Endothelial cell of umbilical vein (primary cell): ENCODE data around the gene RAMACL. TPM values are rescaled to one million over a fixed set of nuclear protein-coding genes. Genes with fewer than 3 reads are reported as not detected.
"Not testable (repeated sequence)": the region's sequence is repeated elsewhere in the genome, so short reads cannot be mapped to it uniquely, and the experiment has no call there.

Source experiments
- BruUV-seq: library from RNA; stranded (reverse); fragments of 400-500 nt; replicated peaks from 2 replicates; lab custom pipeline; 2021; lab: Mats Ljungman, UMichigan
- CTCF ChIA-PET: fragments of 300-600, 350-600 bp; sonication (Branson Sonifier 250); formaldehyde crosslinking; loops from one replicate; lab custom pipeline; 2021; ENCODE audit warnings: antibody characterized with exemption, inconsistent platforms; lab: Charles Lee
- POLR2A ChIA-PET: fragments of 300-600, 350-600 bp; sonication (Branson Sonifier 250); formaldehyde crosslinking; loops from one replicate; lab custom pipeline; 2021; ENCODE audit warnings: antibody characterized with exemption, inconsistent platforms; lab: Charles Lee
- DNase-seq: peaks from one replicate; pipeline ENCODE4 v3.0.0-alpha.2; 2011; ENCODE audit warnings: low read depth, low spot score
- FAIRE-seq: peaks from 2 replicates; lab custom pipeline; 2011; peaks lifted over from hg19 to GRCh38; lab: Jason Lieb, UNC
- H2AFZ ChIP-seq: 2 replicates; pipeline ENCODE4 v1.6.0; 2012; ENCODE audit warnings: low read depth, low read length, control low read depth, inconsistent platforms
- H3K27ac ChIP-seq: 2 replicates; pipeline ENCODE4 v1.5.1; 2011; ENCODE audit warnings: low read depth, mild to moderate bottlenecking, control low read depth, low read length, moderate library complexity; ENCODE audit not compliant: insufficient read depth
- H3K27me3 ChIP-seq, 2 experiments: 2 replicates each; pipeline versions ENCODE4 v1.6.0 to v1.6.1; 2011; ENCODE audit warnings: low read length in 2 of 2, mixed read lengths in 1 of 2; ENCODE audit not compliant: control insufficient read depth in 2 of 2, insufficient read depth in 2 of 2
- H3K36me3 ChIP-seq, 2 experiments: 2 replicates in 1 of 2; 3 replicates in 1 of 2; pipeline ENCODE4 v1.5.1; 2011; ENCODE audit warnings: low read length in 2 of 2, mild to moderate bottlenecking in 1 of 2, moderate library complexity in 1 of 2; ENCODE audit not compliant: control insufficient read depth in 2 of 2, insufficient read depth in 2 of 2; ENCODE audit errors: extremely low read depth in 1 of 2
- H3K4me1 ChIP-seq: 3 replicates; pipeline ENCODE4 v1.5.1; 2011; ENCODE audit warnings: mild to moderate bottlenecking, low read length; ENCODE audit not compliant: control insufficient read depth, insufficient read depth; ENCODE audit errors: extremely low read depth
- H3K4me2 ChIP-seq: 2 replicates; pipeline ENCODE4 v1.6.1; 2011; ENCODE audit warnings: low read length, control low read depth, mixed read lengths; ENCODE audit not compliant: insufficient read depth
- H3K4me3 ChIP-seq, 3 experiments: fragments of 200-600 bp in 1 of 3; sonication (generic), shearing (Covaris generic) in 1 of 3; replicated peaks in 1 of 3; 2 replicates each; pipeline ENCODE4 v1.5.1; 2011 to 2016; ENCODE audit warnings: control low read depth in 3 of 3, low read length in 3 of 3, mild to moderate bottlenecking in 2 of 3, inconsistent platforms in 1 of 3, low read depth in 1 of 3, moderate library complexity in 1 of 3; ENCODE audit not compliant: insufficient read depth in 1 of 3
- H3K79me2 ChIP-seq: 2 replicates; pipeline ENCODE4 v1.6.0; 2012; ENCODE audit warnings: low read length, inconsistent platforms; ENCODE audit not compliant: control insufficient read depth, insufficient read depth
- H3K9ac ChIP-seq: replicated peaks from 2 replicates; pipeline ENCODE3; 2011; ENCODE audit warnings: low read length, control low read depth; ENCODE audit not compliant: insufficient read depth; ENCODE audit errors: extremely low read depth
- H3K9me1 ChIP-seq: replicated peaks from 3 replicates; pipeline ENCODE4 v1.6.0; 2011; ENCODE audit warnings: mild to moderate bottlenecking, low read length; ENCODE audit not compliant: control insufficient read depth, insufficient read depth; ENCODE audit errors: extremely low read depth
- H3K9me3 ChIP-seq: replicated peaks from 2 replicates; pipeline ENCODE4 v1.5.1; 2012; ENCODE audit warnings: low read length, inconsistent platforms; ENCODE audit not compliant: control insufficient read depth, insufficient read depth
- H4K20me1 ChIP-seq: replicated peaks from 2 replicates; pipeline ENCODE3; 2011; ENCODE audit warnings: mild to moderate bottlenecking, low read length; ENCODE audit not compliant: control insufficient read depth, insufficient read depth; ENCODE audit errors: extremely low read depth
- CTCF ChIP-seq, 2 donors: IDR thresholded peaks; 1 replicate in 1 of 2; 2 replicates in 1 of 2; pipeline ENCODE4 v1.5.1; 2011; ENCODE audit warnings: low read length in 2 of 2, mild to moderate bottlenecking in 2 of 2, moderate library complexity in 2 of 2, control low read depth in 1 of 2, inconsistent platforms in 1 of 2, low read depth in 1 of 2; ENCODE audit not compliant: insufficient read depth in 1 of 2; ENCODE audit errors: extremely low read depth in 1 of 2
- EZH2 ChIP-seq: IDR thresholded peaks from 2 replicates; pipeline ENCODE4 v1.6.1; 2012; ENCODE audit warnings: borderline replicate concordance, low read depth, mild to moderate bottlenecking, moderate library complexity, low read length, inconsistent platforms; ENCODE audit not compliant: severe bottlenecking
- FOS ChIP-seq: IDR thresholded peaks from 2 replicates; pipeline ENCODE4 v1.6.1; 2011; ENCODE audit warnings: mild to moderate bottlenecking, low read length, moderate library complexity, borderline replicate concordance; ENCODE audit not compliant: insufficient read depth
- GATA2 ChIP-seq: IDR thresholded peaks from 2 replicates; pipeline ENCODE4 v1.7.0; 2011; ENCODE audit warnings: low read depth, mild to moderate bottlenecking, moderate library complexity, mixed read lengths, low read length; ENCODE audit not compliant: insufficient read length, insufficient read depth
- JUN ChIP-seq: IDR thresholded peaks from 2 replicates; pipeline ENCODE4 v1.6.1; 2011; ENCODE audit warnings: borderline replicate concordance, low read depth; ENCODE audit not compliant: insufficient read length, insufficient read depth
- MAX ChIP-seq: IDR thresholded peaks from 2 replicates; pipeline ENCODE4 v1.6.1; 2011; ENCODE audit not compliant: insufficient read depth, insufficient read length
- MYC ChIP-seq: IDR thresholded peaks from one replicate; pipeline ENCODE4 v1.6.1; 2011; ENCODE audit warnings: mild to moderate bottlenecking, low read depth, low read length
- POLR2A ChIP-seq: IDR thresholded peaks from 2 replicates; pipeline ENCODE4 v1.6.1; 2012; ENCODE audit warnings: low read depth, mild to moderate bottlenecking, control low read depth, low read length
- POLR2AphosphoS5 ChIP-seq: IDR thresholded peaks from 2 replicates; pipeline ENCODE4 v1.6.1; 2012; ENCODE audit warnings: low read depth, mild to moderate bottlenecking, control low read depth, low read length, moderate library complexity; ENCODE audit not compliant: insufficient read depth
- dilution Hi-C: fragments of 300-500 bp; cut with MboI; formaldehyde crosslinking; loops from one replicate; pipeline ENCODE4 v1.15.0; 2019; ENCODE audit warnings: low sequenced_read_pairs; ENCODE audit not compliant: extremely low pct_ligation_motif_present
- intact Hi-C: fragments of 100-400 bp; cut with micrococcal nuclease; formaldehyde crosslinking; loops from one replicate; pipeline ENCODE4 v1.10.0; 2022
- polyA plus RNA-seq, 4 experiments: library from polyadenylated mRNA; depleted of rRNA in 3 of 4; stranded (reverse) in 3 of 4; unstranded in 1 of 4; fragments of >200 nt; gene quantifications; 2 replicates each; pipeline versions ENCODE4 v1.2.1 to v1.2.3, GENCODE V29; 2011 to 2012; ENCODE audit warnings: missing spikeins in 1 of 4
- total RNA-seq: library from RNA; stranded (reverse); gene quantifications from 2 replicates; pipeline ENCODE4 v1.2.3, GENCODE V29; 2021

RAMACL gene
- total and polyA plus RNA-seq, 2 donors (not counting 3 experiments of a cell fraction or from before 2014, with no cell fraction given) = 0.17 to 5.3 TPM

DNA sequence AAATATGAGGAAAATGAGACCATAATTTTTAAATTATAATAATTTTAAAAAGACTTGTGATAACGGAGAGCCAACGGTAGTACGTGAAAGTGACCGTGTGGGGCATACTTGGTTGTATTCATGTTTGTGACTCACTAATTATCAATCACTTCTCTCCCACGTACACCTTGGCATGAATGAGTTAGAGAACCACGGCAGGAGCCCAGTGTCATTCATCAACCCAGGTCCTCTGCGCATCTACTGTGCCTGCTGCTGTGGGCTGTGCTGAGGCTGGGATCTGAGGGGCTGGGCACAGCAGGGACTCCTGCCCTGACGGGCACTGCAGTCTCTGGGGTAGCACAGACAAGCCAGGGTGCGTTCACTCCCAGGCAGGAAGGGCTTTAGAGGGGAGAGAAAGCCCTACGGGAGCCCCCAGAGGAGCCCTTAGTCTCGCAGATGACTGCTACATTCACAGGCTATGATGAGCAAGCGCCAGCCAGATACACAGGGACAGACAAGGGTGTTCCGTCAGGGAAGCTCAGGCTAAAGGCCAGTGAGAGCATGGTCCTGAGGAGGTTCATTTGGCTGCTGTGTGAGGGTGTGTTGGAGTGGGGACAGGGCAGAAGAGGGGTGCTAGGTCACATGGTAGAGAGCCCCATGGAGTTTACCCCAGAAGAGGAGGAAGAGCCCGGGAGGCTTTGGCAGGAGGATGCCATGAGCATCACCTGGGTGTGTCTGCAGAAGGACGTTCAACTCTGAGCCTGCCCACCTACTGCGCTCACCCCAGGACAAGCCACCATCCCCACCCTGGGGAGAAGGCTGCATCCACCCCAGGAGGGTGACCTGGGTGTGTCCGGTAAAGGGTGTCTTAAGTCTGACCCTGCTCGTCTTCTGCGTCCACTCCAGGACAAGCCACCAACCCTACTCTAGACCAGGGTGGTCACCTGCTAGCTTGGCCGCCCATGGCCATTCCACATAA is 48.8 kb upstream of the RAMACL start:
- no peak overlapping the region for H3K4me3 ChIP-seq
- ChIA-PET CTCF (no interaction called here), POLR2A (no interaction called here)
- H3K4me1 ChIP-seq = peaks cover 18% of the 10 kb centered on the region
- no peak overlapping the region for H3K27ac ChIP-seq
- no peaks in the 10 kb centered on the region for H3K27me3 ChIP-seq
- dilution Hi-C loops (no loop called here), intact Hi-C loops (no loop called here)
- H3K36me3 ChIP-seq = no peaks in the 10 kb centered on the region
- DNase-seq (no peak), FAIRE-seq (no peak)
- no peaks in the 10 kb centered on the region for H4K20me1 ChIP-seq
- no peak overlapping the region for H3K9ac ChIP-seq
- no peak overlapping the region for H2AFZ ChIP-seq
- no peak overlapping the region for H3K4me2 ChIP-seq
- no TSS peak for BruUV-seq
- TF ChIP-seq POLR2AphosphoS5 (no peak), MYC (no peak), POLR2A (no peak), EZH2 (no peak), GATA2 (no peak), MAX (no peak), FOS (no peak), CTCF (IDR thresholded peaks at IDR 0.05; ENCODE audit: extremely low read depth in 1 of 2, insufficient read depth in 1 of 2, low read depth in 1 of 2, low read length in 2 of 2) (no peak), JUN (no peak)
- H3K79me2 ChIP-seq = no peaks in the 10 kb centered on the region
- no peaks in the 10 kb centered on the region for H3K9me1 ChIP-seq
- H3K9me3 ChIP-seq = no peaks in the 10 kb centered on the region

- H3K4me3 ChIP-seq, BruUV-seq, H3K9me1 ChIP-seq, DNase-seq, H4K20me1 ChIP-seq, H3K36me3 ChIP-seq, H3K79me2 ChIP-seq, POLR2A ChIA-PET, H3K4me2 ChIP-seq, H3K27me3 ChIP-seq, H3K27ac ChIP-seq, FAIRE-seq, H3K9ac ChIP-seq, dilution Hi-C loops, H2AFZ ChIP-seq, H3K9me3 ChIP-seq, intact Hi-C loops: not testable (repeated sequence)
- peaks cover 10% of the 10 kb centered on the region for H3K4me1 ChIP-seq
- CTCF ChIA-PET = interaction anchor here (1.4 kb wide), 1 partner anchor 11 kb away, joined by 3 read pairs; no protein-coding TSS in a partner anchor
These were observed 48.1 kb upstream of the RAMACL start for GRCh38 chr6:166634581-166634980.
